Renal pelvis (tissue), 4 donors: Measurements from ENCODE around the gene ABCA7. TPM values are rescaled to one million over a fixed set of nuclear protein-coding genes. Genes with fewer than 3 reads are reported as not detected.

ENCODE experiments used
- DNase-seq: peaks from one replicate; pipeline ENCODE4 v3.0.0-alpha.2; 2013
- polyA plus RNA-seq, 3 donors: library from polyadenylated mRNA; unstranded; fragments of 120-200 nt; gene quantifications; one replicate each; pipeline ENCODE4 v1.2.1, GENCODE V29; 2013; ENCODE audit not compliant: insufficient read length in 3 of 3

ABCA7 gene
- polyA plus RNA-seq, 3 donors: 8.9 to 11.6 (median 9.6) TPM

GRCh38 chr19:1054102-1055027, 14.5 kb downstream of the ABCA7 start:
- DNase-seq: no peak

GRCh38 chr19:1055028-1055425, 15.1 kb downstream of the ABCA7 start:
- DNase-seq: no peak

- DNase-seq: no peak
Observed at GRCh38 chr19:1055886-1056620, 16.1 kb downstream of the ABCA7 start.

GRCh38 chr19:1057176-1057855, 17.4 kb downstream of the ABCA7 start:
- DNase-seq: no peak

DNA sequence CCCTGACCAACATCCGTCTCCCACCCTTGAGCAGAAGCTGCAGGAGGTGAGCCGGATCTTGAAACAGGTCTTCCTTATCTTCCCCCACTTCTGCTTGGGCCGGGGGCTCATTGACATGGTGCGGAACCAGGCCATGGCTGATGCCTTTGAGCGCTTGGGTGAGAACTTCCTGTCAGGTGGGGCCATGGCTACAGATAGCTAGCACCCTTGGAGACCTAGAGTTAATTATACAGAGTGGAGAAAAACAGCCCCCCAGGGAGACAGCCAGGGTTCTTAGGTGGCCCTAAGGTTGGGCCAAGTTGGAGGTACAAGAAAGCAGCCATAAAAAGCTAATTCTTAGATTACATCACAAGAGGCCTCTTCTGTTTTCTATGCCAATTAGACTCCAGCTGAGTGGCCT, 18.2 kb downstream of the ABCA7 start:
- no peak for DNase-seq

GRCh38 chr19:1060689-1061088, 20.8 kb downstream of the ABCA7 start:
- DNase-seq: no peak

GRCh38 chr19:1061987-1062386, 22.1 kb downstream of the ABCA7 start:
- no peak for DNase-seq

- no peak for DNase-seq
Observed at GRCh38 chr19:1062387-1063029, 22.6 kb downstream of the ABCA7 start.

GRCh38 chr19:1063030-1063908, 23.4 kb downstream of the ABCA7 start:
- DNase-seq: no peak

- no peak for DNase-seq
Observed at GRCh38 chr19:1063909-1064660, 24.2 kb downstream of the ABCA7 start.

DNA sequence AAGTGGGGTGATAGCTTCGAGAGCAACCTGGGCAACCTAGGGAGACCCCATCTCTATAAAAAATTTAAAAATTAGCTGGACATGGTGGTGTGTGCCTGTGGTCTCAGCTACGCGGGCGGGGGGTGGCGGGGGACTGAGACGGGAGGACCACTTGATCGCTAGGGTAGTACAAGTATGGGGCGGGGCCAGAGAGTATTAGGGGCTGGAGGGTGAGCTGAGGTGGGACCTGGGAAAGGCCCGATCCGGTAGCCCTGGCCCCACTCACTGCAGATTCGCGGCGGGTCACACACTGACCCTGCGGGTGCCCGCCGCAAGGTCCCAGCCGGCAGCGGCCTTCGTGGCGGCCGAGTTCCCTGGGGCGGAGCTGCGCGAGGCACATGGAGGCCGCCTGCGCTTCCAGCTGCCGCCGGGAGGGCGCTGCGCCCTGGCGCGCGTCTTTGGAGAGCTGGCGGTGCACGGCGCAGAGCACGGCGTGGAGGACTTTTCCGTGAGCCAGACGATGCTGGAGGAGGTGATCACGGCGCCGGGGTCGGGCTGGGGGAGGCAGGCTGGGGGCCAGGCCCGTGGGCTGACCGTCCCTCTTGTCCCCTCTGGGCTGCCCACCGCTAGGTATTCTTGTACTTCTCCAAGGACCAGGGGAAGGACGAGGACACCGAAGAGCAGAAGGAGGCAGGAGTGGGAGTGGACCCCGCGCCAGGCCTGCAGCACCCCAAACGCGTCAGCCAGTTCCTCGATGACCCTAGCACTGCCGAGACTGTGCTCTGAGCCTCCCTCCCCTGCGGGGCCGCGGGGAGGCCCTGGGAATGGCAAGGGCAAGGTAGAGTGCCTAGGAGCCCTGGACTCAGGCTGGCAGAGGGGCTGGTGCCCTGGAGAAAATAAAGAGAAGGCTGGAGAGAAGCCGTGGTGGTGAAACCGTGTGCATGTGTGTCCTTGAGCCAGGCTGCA, 25.0 kb downstream of the ABCA7 start:
- no peak for DNase-seq

DNA sequence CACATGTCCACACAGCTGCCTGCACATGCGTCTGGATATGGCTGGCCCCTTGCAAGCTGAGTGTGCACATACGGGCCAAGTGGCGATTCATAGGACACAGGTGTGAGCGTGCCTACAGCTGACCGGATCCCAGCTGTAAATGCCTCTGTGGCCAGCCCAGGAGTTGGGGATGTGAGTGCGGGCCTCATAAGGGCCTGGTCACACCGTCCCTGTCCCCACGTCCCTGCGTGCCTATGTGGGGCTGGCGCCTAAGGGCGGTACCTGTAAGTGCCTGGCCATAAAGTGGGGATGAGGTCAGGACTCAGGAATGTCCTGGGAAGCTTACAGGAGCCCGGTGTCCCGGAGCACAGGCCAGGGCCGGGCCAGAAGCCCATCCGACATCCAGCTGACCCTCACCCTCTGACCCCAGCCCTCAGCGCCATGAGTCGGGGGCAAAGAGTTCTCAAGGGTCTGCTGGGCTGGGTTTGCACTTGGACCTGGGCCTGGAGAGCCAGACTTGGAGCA, 25.8 kb downstream of the ABCA7 start:
- no peak for DNase-seq

- DNase-seq: no peak
Observed at GRCh38 chr19:1066251-1066747, 26.4 kb downstream of the ABCA7 start.

GRCh38 chr19:1066748-1067340, 26.9 kb downstream of the ABCA7 start, which contains the start of gene ARHGAP45:
Gene ARHGAP45 (plus strand): TSS chr19:1067167. CDS start chr19:1067406, 239 bp downstream.
- no peak for DNase-seq

DNA sequence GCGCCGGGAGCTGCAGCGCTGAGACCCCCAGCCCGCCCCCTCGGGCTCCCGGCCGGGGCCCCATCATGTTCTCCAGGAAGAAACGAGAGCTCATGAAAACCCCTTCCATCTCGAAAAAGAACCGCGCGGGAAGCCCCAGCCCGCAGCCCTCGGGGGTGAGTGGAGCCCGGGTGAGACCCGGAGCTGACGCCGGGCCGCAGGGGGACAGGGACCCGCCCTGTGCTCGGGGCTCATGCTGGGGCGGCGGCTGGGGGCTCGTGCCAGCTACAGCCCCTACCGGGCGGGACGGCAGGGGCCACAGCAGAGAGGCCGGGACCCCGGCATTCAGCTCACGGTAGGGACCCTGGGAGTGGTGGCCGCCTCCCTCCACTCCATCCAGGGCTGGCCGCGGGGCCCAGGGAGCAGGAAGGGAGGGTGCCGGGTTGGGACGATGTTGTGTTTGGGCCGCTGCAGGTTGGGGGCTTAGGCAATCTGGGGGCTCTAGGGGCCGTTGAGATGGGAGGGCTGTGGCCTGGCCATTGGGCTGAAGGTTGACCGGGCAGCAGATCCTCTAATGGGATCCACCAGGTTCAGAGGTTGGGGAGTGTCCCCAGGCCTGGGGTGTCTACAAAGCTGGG, 27.5 kb downstream of the ABCA7 start:
- DNase-seq: no peak

- DNase-seq: no peak
Observed at GRCh38 chr19:1068009-1069001, 28.4 kb downstream of the ABCA7 start.
